ENCODE measurements around the gene ZNF827. TPM values are rescaled to one million over a fixed set of nuclear protein-coding genes. Genes with fewer than 3 reads are reported as not detected.

The ZNF827 gene
- total RNA-seq, 3 donors from 2014 or later = 18.6 to 21.1 (median 19.0) TPM

GRCh38 chr4:145890689-145891088, 47.9 kb downstream of the ZNF827 start:
- intact Hi-C loops (cut with DNase I; ENCODE audit: low total_unique reads) = no loop called here
- Histone ChIP-seq H3K9me3 (no peaks in the 10 kb centered on the region), H3K27ac (no peak overlapping the region)

GRCh38 chr4:145888393-145888792, 50.2 kb downstream of the ZNF827 start:
- Histone ChIP-seq H3K36me3 (no peaks in the 10 kb centered on the region), H3K27ac (no peak overlapping the region), H3K4me1 (no peaks in the 10 kb centered on the region), H3K27me3 (no peaks in the 10 kb centered on the region), H3K4me3 (no peak overlapping the region), H3K9me3 (no peaks in the 10 kb centered on the region)
- intact Hi-C loops (cut with DNase I; ENCODE audit: low total_unique reads) = loop anchor here (5.0 kb wide), 1 partner anchor 156 kb away; no protein-coding TSS in a partner anchor
- TF ChIP-seq CTCF (IDR thresholded peaks at IDR 0.05) (no peak), POLR2A (IDR thresholded peaks at IDR 0.05) (no peak), POLR2AphosphoS5 (IDR thresholded peaks at IDR 0.05) (no peak)
- no peak for DNase-seq (ENCODE audit: low spot score in 2 of 2)

More at GRCh38 chr4:145890689-145891088, 47.9 kb downstream of the ZNF827 start:
- DNase-seq (ENCODE audit: low spot score in 2 of 2) = no peak
- no peak for TF ChIP-seq POLR2A (IDR thresholded peaks at IDR 0.05)
- no peak for TF ChIP-seq CTCF (IDR thresholded peaks at IDR 0.05)
- TF ChIP-seq POLR2AphosphoS5 (IDR thresholded peaks at IDR 0.05) = no peak
- no peaks in the 10 kb centered on the region for H3K36me3 ChIP-seq
- H3K4me1 ChIP-seq = no peaks in the 10 kb centered on the region
- no peak overlapping the region for H3K4me3 ChIP-seq
- H3K27me3 ChIP-seq = no peaks in the 10 kb centered on the region

GRCh38 chr4:145887241-145887991, 51.2 kb downstream of the ZNF827 start:
- no peaks in the 10 kb centered on the region for H3K36me3 ChIP-seq
- no peak for DNase-seq (ENCODE audit: low spot score in 2 of 2)
- no peaks in the 10 kb centered on the region for H3K4me1 ChIP-seq
- H3K27ac ChIP-seq = peak overlapping the region; percentile 42 to 64
- intact Hi-C loops (cut with DNase I; ENCODE audit: low total_unique reads) = loop anchor here (5.0 kb wide), 1 partner anchor 155 kb away; no protein-coding TSS in a partner anchor
- no peaks in the 10 kb centered on the region for H3K9me3 ChIP-seq
- H3K4me3 ChIP-seq = no peak overlapping the region
- TF ChIP-seq POLR2AphosphoS5 (IDR thresholded peaks at IDR 0.05) (peak in 1 of 3 donors; percentile 21), CTCF (IDR thresholded peaks at IDR 0.05) (no peak)
- no peaks in the 10 kb centered on the region for H3K27me3 ChIP-seq

- intact Hi-C loops (cut with DNase I; ENCODE audit: low total_unique reads) = loop anchor here (5.0 kb wide), 1 partner anchor 155 kb away; no protein-coding TSS in a partner anchor
- TF ChIP-seq POLR2AphosphoS5 (IDR thresholded peaks at IDR 0.05) (no peak), CTCF (IDR thresholded peaks at IDR 0.05) (no peak), POLR2A (IDR thresholded peaks at IDR 0.05) (no peak)
- Histone ChIP-seq H3K4me3 (no peak overlapping the region), H3K4me1 (no peaks in the 10 kb centered on the region), H3K27me3 (no peaks in the 10 kb centered on the region), H3K9me3 (no peaks in the 10 kb centered on the region), H3K36me3 (no peaks in the 10 kb centered on the region), H3K27ac (peak overlapping the region; percentile 42 to 64)
- DNase-seq (ENCODE audit: low spot score in 2 of 2) = no peak
These were observed 51.8 kb downstream of the ZNF827 start for GRCh38 chr4:145886871-145887240.

GRCh38 chr4:145885666-145886065, 53.0 kb downstream of the ZNF827 start:
- intact Hi-C loops (cut with DNase I; ENCODE audit: low total_unique reads) = loop anchor here (5.0 kb wide), 1 partner anchor 153 kb away; no protein-coding TSS in a partner anchor
- H3K27me3 ChIP-seq = no peaks in the 10 kb centered on the region
- H3K4me1 ChIP-seq = no peaks in the 10 kb centered on the region
- no peak overlapping the region for H3K4me3 ChIP-seq
- no peaks in the 10 kb centered on the region for H3K9me3 ChIP-seq
- no peaks in the 10 kb centered on the region for H3K36me3 ChIP-seq
- TF ChIP-seq CTCF (IDR thresholded peaks at IDR 0.05) (no peak), POLR2A (IDR thresholded peaks at IDR 0.05) (no peak), POLR2AphosphoS5 (IDR thresholded peaks at IDR 0.05) (no peak)
- H3K27ac ChIP-seq = no peak overlapping the region
- no peak for DNase-seq (ENCODE audit: low spot score in 2 of 2)
